OCI-LY3 (cell line): ENCODE data around the gene BTG2.
A peak's percentile ranks its signal among the peaks of the same experiment; 100 is the strongest.
"Not testable (repeated sequence)": the region's sequence is repeated elsewhere in the genome, so short reads cannot be mapped to it uniquely, and the experiment has no call there.

Experiments
- H2AFZ ChIP-seq: fragments of 200-600, 300-600 bp; shearing (Covaris generic); 2 replicates; pipeline ENCODE4 v1.6.0; 2014; ENCODE audit warnings: antibody characterized with exemption, low read depth, low read length
- H3K27ac ChIP-seq: fragments of 200-600, 300-600 bp; sonication (generic); 2 replicates; pipeline ENCODE4 v1.5.1; 2014; ENCODE audit warnings: mild to moderate bottlenecking, low read length, moderate library complexity, mixed read lengths
- H3K27me3 ChIP-seq: fragments of 200-600, 300-600 bp; sonication (generic); 2 replicates; pipeline ENCODE4 v1.6.1; 2014; ENCODE audit warnings: low read depth, low read length, mixed read lengths
- H3K36me3 ChIP-seq: fragments of 200-600, 300-600 bp; sonication (generic); replicated peaks from 2 replicates; pipeline ENCODE3; 2014; ENCODE audit warnings: low read depth, low read length, mixed read lengths
- H3K4me1 ChIP-seq: fragments of 300-600, 200-600 bp; sonication (generic); 2 replicates; pipeline ENCODE4 v1.6.1; 2014; ENCODE audit warnings: low read length, mixed read lengths
- H3K4me2 ChIP-seq: fragments of 200-600, 300-600 bp; sonication (generic); 2 replicates; pipeline ENCODE4 v1.6.1; 2014; ENCODE audit warnings: low read length, mixed read lengths
- H3K4me3 ChIP-seq: fragments of 300-600, 200-600 bp; sonication (generic); 2 replicates; pipeline ENCODE4 v1.5.1; 2014; ENCODE audit warnings: antibody characterized with exemption, mild to moderate bottlenecking, low read length, moderate library complexity
- H3K79me2 ChIP-seq: fragments of 300-600, 200-600 bp; shearing (Covaris generic); 2 replicates; pipeline ENCODE4 v1.6.1; 2014; ENCODE audit warnings: mild to moderate bottlenecking, low read length, mixed read lengths
- H3K9ac ChIP-seq: fragments of 300-600, 200-600 bp; shearing (Covaris generic); 2 replicates; pipeline ENCODE4 v1.6.0; 2014; ENCODE audit warnings: mild to moderate bottlenecking, low read length, moderate library complexity
- H3K9me3 ChIP-seq: fragments of 200-600, 300-600 bp; shearing (Covaris generic); 2 replicates; pipeline ENCODE4 v1.6.1; 2014; ENCODE audit warnings: low read length, mixed read lengths; ENCODE audit not compliant: insufficient read depth
- H4K20me1 ChIP-seq: fragments of 200-600, 300-600 bp; sonication (generic); 2 replicates; pipeline ENCODE4 v1.6.1; 2016; ENCODE audit warnings: low read length, mixed read lengths; ENCODE audit not compliant: insufficient read depth
- CTCF ChIP-seq: fragments of 200-600, 300-600 bp; sonication (generic); IDR thresholded peaks from 2 replicates; pipeline ENCODE4 v1.5.1; 2014; ENCODE audit warnings: antibody characterized with exemption, low read length, low read depth
- EZH2phosphoT487 ChIP-seq: fragments of 200-600 bp; shearing (Covaris generic); IDR thresholded peaks from 2 replicates; pipeline ENCODE4 v1.6.1; 2018; ENCODE audit warnings: antibody characterized with exemption, mixed run types, low read depth

BTG2 gene

GRCh38 chr1:203296460-203297073 lies 8.8 kb upstream of the BTG2 start:
- Histone ChIP-seq H3K4me3 (no peak overlapping the region), H3K4me2 (no peak overlapping the region), H3K9me3 (no peaks in the 10 kb centered on the region), H3K36me3 (no peaks in the 10 kb centered on the region), H3K79me2 (no peaks in the 10 kb centered on the region), H4K20me1 (no peaks in the 10 kb centered on the region), H3K27ac (no peak overlapping the region), H3K27me3 (no peaks in the 10 kb centered on the region), H2AFZ (no peak overlapping the region), H3K4me1 (peaks cover 55% of the 10 kb centered on the region), H3K9ac (no peak overlapping the region)
- TF ChIP-seq CTCF = no peak
- TF ChIP-seq EZH2phosphoT487 = no peak

GRCh38 chr1:203299169-203299568 lies 6.2 kb upstream of the BTG2 start:
- H3K4me2 ChIP-seq = peak overlapping the region; percentile 42
- H3K79me2 ChIP-seq = no peaks in the 10 kb centered on the region
- no peaks in the 10 kb centered on the region for H4K20me1 ChIP-seq
- no peaks in the 10 kb centered on the region for H3K36me3 ChIP-seq
- no peaks in the 10 kb centered on the region for H3K9me3 ChIP-seq
- H3K27me3 ChIP-seq = no peaks in the 10 kb centered on the region
- no peak overlapping the region; the same call in 1 of the 2 replicates for H3K9ac ChIP-seq
- peak overlapping the region; percentile 8; the same call in 1 of the 2 replicates for H3K27ac ChIP-seq
- H2AFZ ChIP-seq = no peak overlapping the region
- H3K4me3 ChIP-seq = no peak overlapping the region
- no peak for TF ChIP-seq EZH2phosphoT487
- no peak for TF ChIP-seq CTCF
- H3K4me1 ChIP-seq = peaks cover 59% of the 10 kb centered on the region

GRCh38 chr1:203299719-203300429 lies 5.4 kb upstream of the BTG2 start:
- not testable (repeated sequence) for H3K9me3 ChIP-seq, H4K20me1 ChIP-seq, H3K27me3 ChIP-seq, H3K36me3 ChIP-seq, H3K79me2 ChIP-seq
- Histone ChIP-seq H3K4me3 (peak overlapping the region; percentile 30; the same call in 1 of the 2 replicates), H3K4me2 (peak overlapping the region; percentile 42), H3K9ac (peak overlapping the region; percentile 23; the same call in 1 of the 2 replicates), H3K27ac (peak overlapping the region; percentile 52), H3K4me1 (peaks cover 66% of the 10 kb centered on the region), H2AFZ (0 out of 2 replicates have a peak overlapping the region, but pooled peaks have one; percentile 27)

- peaks cover 2% of the 10 kb centered on the region; the same call in 1 of the 2 replicates for H4K20me1 ChIP-seq
- H3K27ac ChIP-seq = peak overlapping the region; percentile 52
- H3K4me2 ChIP-seq = peak overlapping the region; percentile 42
- H3K79me2 ChIP-seq = peaks cover 4% of the 10 kb centered on the region
- peaks cover under 1% of the 10 kb centered on the region for H3K36me3 ChIP-seq
- TF ChIP-seq CTCF = no peak
- no peak for TF ChIP-seq EZH2phosphoT487
- 0 out of 2 replicates have a peak overlapping the region, but pooled peaks have one; percentile 27 for H2AFZ ChIP-seq
- H3K9ac ChIP-seq = peak overlapping the region; percentile 23; the same call in 1 of the 2 replicates
- H3K4me3 ChIP-seq = peak overlapping the region; percentile 30; the same call in 1 of the 2 replicates
- peaks cover 64% of the 10 kb centered on the region for H3K4me1 ChIP-seq
- no peaks in the 10 kb centered on the region for H3K27me3 ChIP-seq
- no peaks in the 10 kb centered on the region for H3K9me3 ChIP-seq
These were observed 4.6 kb upstream of the BTG2 start for GRCh38 chr1:203300441-203301330.
